Spinal cord (tissue), 10 donors: Measurements from ENCODE around the gene MAOB. TPM values are rescaled to one million over a fixed set of nuclear protein-coding genes. Genes with fewer than 3 reads are reported as not detected.
A peak's percentile ranks its signal among the peaks of the same experiment; 100 is the strongest.

ENCODE experiments used
- DNase-seq, 6 donors: peaks; one replicate each; pipeline versions ENCODE4 v3.0.0 to v3.0.0-alpha.2; 2013 to 2015; ENCODE audit warnings: low spot score in 6 of 6, low read depth in 4 of 6
- H3K27ac ChIP-seq: one replicate; pipeline ENCODE4 v1.5.1; 2013; ENCODE audit warnings: low read depth, low read length, control low read depth
- H3K27me3 ChIP-seq: one replicate; pipeline ENCODE4 v1.6.1; 2013; ENCODE audit warnings: low read length; ENCODE audit not compliant: control insufficient read depth, insufficient read depth
- H3K36me3 ChIP-seq: one replicate; pipeline ENCODE4 v1.6.1; 2013; ENCODE audit warnings: low read length; ENCODE audit not compliant: control insufficient read depth, insufficient read depth
- H3K4me1 ChIP-seq: one replicate; pipeline ENCODE4 v1.6.1; 2013; ENCODE audit warnings: low read length; ENCODE audit not compliant: control insufficient read depth, insufficient read depth
- H3K4me3 ChIP-seq: one replicate; pipeline ENCODE4 v1.5.1; 2013; ENCODE audit warnings: low read depth, low read length, control low read depth
- H3K9me3 ChIP-seq: one replicate; pipeline ENCODE4 v1.6.1; 2013; ENCODE audit warnings: low read length; ENCODE audit not compliant: control insufficient read depth, insufficient read depth
- WGBS: methylation state at CpG from one replicate; pipeline ENCODE4 v1.1.5; 2013; ENCODE audit warnings: missing lambda C conversion rate; ENCODE audit not compliant: insufficient coverage; 5-methylcytosine and 5-hydroxymethylcytosine counted together
- polyA plus RNA-seq, 2 donors: library from polyadenylated mRNA; unstranded; fragments of 120-200 nt; gene quantifications; one replicate each; pipeline ENCODE4 v1.2.1, GENCODE V29; 2013; ENCODE audit not compliant: insufficient read length in 2 of 2
- total RNA-seq, 2 donors: library from RNA; depleted of rRNA in 1 of 2; stranded (reverse); fragments of 120-200 nt in 1 of 2; fragments of >200 nt in 1 of 2; gene quantifications; one replicate each; pipeline versions ENCODE4 v1.2.3 to v1.2.4, GENCODE V29; 2013 to 2014
- donor health status: healthy.

MAOB gene
- total and polyA plus RNA-seq, 4 donors: 5.6 to 29.3 (median 22.9) TPM

DNA sequence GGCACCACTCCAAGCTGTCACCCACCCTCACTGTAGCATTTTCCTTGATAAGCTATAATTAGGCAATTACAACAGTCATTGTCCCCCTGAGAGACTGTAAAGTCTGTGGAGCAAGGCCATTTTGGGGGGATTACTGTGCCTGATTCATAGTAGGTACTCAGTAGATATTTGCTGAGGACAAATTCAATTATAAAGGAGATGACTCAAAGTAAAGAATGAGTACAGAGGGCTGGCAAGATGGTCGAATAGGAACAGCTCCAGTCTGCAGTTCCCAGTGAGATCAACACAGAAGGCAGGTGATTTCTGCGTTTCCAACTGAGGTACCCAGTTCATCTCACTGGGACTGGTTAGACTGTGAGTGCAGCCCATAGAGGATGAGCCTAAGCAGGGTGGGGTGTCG lies 42.0 kb downstream of the MAOB start:
- no peak overlapping the region for H3K27ac ChIP-seq
- no peaks in the 10 kb centered on the region for H3K36me3 ChIP-seq
- H3K27me3 ChIP-seq: peaks cover 4% of the 10 kb centered on the region
- DNase-seq: peak in 1 of 6 donors; percentile 38
- no peaks in the 10 kb centered on the region for H3K9me3 ChIP-seq
- no peaks in the 10 kb centered on the region for H3K4me1 ChIP-seq
- no peak overlapping the region for H3K4me3 ChIP-seq
- WGBS: 43% methylated on average over 3 of the region's 3 CpGs

DNA sequence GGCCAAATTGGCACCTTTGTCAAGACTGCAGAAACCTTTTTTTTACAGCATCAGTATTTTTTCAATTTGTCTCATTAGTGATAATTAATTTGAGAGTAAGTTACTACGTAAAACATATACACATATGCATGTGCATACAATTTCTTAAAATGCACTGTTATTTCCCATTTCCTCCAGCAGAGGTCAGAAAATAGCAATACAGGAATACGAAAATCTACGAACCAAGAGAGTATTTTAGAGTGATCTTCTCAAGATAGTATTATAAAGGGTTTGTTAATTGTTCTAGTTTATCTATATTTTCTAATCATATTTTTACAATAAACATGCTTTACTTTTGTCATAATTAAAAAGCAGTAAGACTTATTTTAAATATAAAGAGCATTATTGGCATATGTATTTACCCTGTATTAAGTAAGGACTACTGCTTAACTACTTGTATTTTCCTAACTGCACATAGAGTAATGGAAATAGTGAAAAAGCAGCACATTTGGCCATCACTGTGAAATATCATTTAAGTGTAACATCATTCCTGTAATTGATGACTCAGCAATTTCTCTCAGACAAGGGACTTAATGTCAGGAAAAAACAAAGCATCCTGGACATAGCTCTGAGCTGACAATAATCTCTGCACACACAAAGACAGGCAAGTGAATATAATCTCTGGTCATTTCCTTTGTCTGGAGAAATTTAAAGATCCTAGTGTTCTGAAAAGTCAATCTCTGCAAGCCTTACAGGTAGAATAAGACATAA lies 45.6 kb downstream of the MAOB start:
- peak in 4 of 6 donors; percentile 22 to 79 (median 44) for DNase-seq
- Histone ChIP-seq H3K36me3 (no peaks in the 10 kb centered on the region), H3K9me3 (no peaks in the 10 kb centered on the region), H3K4me1 (no peaks in the 10 kb centered on the region), H3K4me3 (no peak overlapping the region), H3K27me3 (peaks cover 6% of the 10 kb centered on the region), H3K27ac (no peak overlapping the region)
- WGBS: no CpG with 5 or more reads among the region's 3 CpGs

DNA sequence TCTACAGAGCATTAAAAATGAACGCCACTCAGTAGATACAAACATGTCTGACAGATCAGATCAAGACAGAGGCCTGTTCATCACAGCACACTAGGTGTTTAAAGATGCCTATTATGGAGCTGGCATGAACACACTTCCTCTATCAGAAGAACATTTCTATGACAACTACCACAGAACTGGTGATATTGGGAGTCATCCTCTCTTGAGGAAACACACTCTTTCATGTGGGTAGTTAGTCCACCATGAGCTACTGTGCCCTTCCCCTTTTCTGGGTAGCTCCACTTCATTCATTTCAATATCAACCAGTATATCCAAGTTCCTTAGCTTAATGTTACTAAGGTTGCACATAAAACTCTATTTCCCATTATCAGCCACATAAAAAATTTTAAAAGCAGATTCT lies 46.7 kb downstream of the MAOB start:
- no peak for DNase-seq
- Histone ChIP-seq H3K4me3 (no peak overlapping the region), H3K9me3 (no peaks in the 10 kb centered on the region), H3K4me1 (no peaks in the 10 kb centered on the region), H3K36me3 (no peaks in the 10 kb centered on the region), H3K27me3 (peaks cover 6% of the 10 kb centered on the region), H3K27ac (no peak overlapping the region)
- no CpG with 5 or more reads among the region's 1 CpG for WGBS

DNA sequence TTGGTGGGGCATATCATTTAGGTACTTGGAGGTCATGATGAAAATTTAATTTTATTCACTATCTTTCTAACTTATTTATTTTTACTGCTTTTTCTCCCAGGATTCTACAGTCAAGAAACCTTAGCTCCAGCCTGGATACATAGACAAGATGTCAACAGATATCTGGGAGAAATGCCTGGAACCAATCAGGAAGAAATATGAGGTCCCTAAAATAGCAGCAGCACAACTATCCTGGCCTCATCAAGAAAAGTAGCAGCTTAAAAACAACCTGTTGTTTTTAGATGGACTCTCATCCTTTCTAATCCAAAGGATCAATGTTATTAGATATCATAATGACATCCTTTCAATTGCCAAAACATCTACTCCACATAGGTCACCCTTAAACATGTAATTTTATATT lies 54.5 kb downstream of the MAOB start:
- H3K9me3 ChIP-seq: no peaks in the 10 kb centered on the region
- no peak for DNase-seq
- no peaks in the 10 kb centered on the region for H3K4me1 ChIP-seq
- no peak overlapping the region for H3K27ac ChIP-seq
- H3K4me3 ChIP-seq: no peak overlapping the region
- no peaks in the 10 kb centered on the region for H3K36me3 ChIP-seq
- peaks cover 13% of the 10 kb centered on the region for H3K27me3 ChIP-seq

DNA sequence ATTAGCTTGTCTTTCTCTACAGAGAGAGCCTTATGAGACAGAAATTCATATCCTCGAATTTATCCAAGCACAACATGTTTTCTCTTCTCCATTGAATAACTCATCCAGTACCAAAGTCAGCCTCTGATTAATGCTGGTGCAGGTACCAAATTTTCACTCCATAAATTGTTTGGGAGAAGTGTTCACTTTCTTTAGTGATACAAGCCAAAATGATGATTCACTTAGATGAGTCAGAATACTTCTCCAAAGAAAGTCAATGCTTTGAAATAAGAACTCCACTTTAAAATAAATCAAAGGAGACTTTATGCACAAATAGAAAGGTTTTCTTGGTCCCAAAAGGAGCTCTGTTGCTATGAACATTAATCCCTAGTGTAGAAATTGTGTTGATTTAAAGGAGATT lies 60.2 kb downstream of the MAOB start:
- no CpG with 5 or more reads among the region's 1 CpG for WGBS
- Histone ChIP-seq H3K36me3 (no peaks in the 10 kb centered on the region), H3K4me3 (no peak overlapping the region), H3K9me3 (no peaks in the 10 kb centered on the region), H3K4me1 (no peaks in the 10 kb centered on the region), H3K27ac (no peak overlapping the region), H3K27me3 (peaks cover 2% of the 10 kb centered on the region)
- DNase-seq: no peak

DNA sequence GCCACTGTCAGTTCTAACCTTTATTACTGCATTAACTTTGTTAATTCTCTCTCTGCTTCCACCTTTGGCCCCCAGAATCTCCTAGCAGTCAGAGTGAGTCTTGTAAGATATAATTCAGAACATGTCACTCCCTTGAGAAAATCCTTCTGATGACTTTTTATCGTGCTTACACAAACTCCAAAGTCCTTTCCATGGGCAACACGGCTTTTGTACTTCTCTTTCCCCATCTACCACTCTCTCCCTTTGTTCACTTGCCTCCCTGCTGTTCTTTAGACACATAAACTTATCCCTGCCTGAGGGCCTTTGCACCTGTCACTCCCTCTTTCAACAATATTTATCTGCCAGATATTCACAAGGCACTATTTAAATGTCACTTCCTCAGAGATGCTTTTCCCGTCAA lies 64.8 kb downstream of the MAOB start:
- DNase-seq: no peak
- Histone ChIP-seq H3K4me1 (no peaks in the 10 kb centered on the region), H3K36me3 (no peaks in the 10 kb centered on the region), H3K27ac (no peak overlapping the region), H3K4me3 (no peak overlapping the region), H3K9me3 (no peaks in the 10 kb centered on the region), H3K27me3 (peaks cover 5% of the 10 kb centered on the region)
- 33% methylated on average over 2 of the region's 3 CpGs for WGBS

DNA sequence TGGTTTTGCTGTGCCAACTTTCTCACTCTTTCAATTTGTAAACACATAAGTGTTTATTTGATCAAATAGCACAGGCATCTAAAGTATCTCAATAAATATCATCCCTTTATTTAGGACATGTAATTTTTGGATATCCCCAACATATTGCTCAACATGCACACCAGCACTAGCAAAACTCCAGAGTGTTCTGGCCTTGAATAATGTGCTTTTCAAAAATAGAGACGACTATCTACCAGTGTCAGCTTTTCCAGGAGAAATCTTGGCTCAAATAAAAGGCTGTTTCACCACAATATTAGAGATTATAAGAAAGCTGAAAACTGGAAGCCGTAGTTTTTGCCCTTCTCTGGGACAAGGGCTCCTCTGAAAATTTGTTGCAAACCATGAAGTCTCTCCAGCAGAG lies 67.0 kb downstream of the MAOB start:
- no peaks in the 10 kb centered on the region for H3K4me1 ChIP-seq
- H3K4me3 ChIP-seq: no peak overlapping the region
- no peak for DNase-seq
- H3K27ac ChIP-seq: no peak overlapping the region
- peaks cover 5% of the 10 kb centered on the region for H3K27me3 ChIP-seq
- H3K9me3 ChIP-seq: no peaks in the 10 kb centered on the region
- H3K36me3 ChIP-seq: no peaks in the 10 kb centered on the region
- WGBS: no CpG with 5 or more reads among the region's 2 CpGs

DNA sequence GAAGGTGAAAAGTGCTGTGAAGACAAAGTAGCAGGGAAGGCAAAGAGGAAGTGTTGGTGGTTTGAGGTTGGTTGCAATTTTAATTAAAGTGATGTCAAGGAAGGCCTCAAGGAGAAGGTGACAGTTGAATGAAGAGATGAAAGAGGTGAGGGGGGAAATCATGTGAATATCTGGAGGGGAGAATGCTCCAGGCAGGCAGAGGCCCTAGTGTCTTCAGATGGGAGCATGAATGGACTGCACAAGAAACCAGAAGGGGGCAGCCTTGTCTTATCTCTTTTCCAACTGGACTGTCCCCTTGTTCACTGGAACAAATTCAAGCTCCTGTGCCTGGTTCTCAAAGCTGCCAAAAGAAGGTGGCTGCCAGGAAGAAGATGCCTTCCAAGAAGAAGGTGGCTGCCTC lies 68.4 kb downstream of the MAOB start:
- H3K27me3 ChIP-seq: peaks cover 5% of the 10 kb centered on the region
- no peak for DNase-seq
- no peak overlapping the region for H3K4me3 ChIP-seq
- no peaks in the 10 kb centered on the region for H3K36me3 ChIP-seq
- H3K27ac ChIP-seq: no peak overlapping the region
- no peaks in the 10 kb centered on the region for H3K9me3 ChIP-seq
- H3K4me1 ChIP-seq: no peaks in the 10 kb centered on the region

DNA sequence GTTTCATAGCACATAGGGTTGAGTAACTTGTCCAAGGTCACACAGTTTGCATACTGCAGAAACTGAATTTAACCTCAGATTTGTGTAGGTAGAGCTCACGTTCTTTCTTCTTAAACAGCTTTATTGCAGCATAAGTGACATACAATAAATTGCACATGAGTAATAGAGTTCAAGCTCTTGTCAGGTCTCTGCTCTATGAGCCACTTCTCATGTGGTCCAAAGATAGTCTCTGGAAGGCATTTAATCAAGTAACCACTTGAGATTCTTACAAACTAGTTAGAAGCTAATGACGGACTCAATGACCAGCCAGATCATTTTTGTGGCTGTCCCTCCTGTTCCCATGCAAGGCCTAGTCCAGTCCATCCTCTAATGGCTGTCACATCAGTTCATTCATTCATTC lies 68.9 kb downstream of the MAOB start:
- H3K9me3 ChIP-seq: no peaks in the 10 kb centered on the region
- 60% methylated on average over 1 of the region's 2 CpGs for WGBS
- no peak for DNase-seq
- H3K27ac ChIP-seq: no peak overlapping the region
- no peaks in the 10 kb centered on the region for H3K4me1 ChIP-seq
- no peak overlapping the region for H3K4me3 ChIP-seq
- H3K27me3 ChIP-seq: peaks cover 5% of the 10 kb centered on the region
- no peaks in the 10 kb centered on the region for H3K36me3 ChIP-seq

DNA sequence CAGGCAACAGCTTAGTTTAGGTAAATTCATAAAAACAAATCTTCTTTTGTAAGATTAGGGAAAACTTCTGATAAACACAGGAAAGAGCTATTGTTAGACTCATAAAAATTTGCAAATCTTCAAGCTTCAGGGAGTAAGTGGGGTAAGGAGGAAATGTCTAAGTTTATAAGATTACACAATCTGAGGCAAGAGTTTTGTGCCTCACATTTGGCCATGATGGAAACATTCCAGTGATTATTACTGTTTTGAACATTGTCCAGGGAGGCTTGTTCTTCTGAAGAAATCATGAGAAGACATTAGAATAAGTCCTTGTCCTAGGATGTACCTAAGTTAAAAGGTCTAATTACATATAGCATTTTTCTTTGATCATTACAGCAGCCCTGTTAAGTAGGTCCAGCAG lies 72.8 kb downstream of the MAOB start:
- H3K4me3 ChIP-seq: no peak overlapping the region
- H3K27ac ChIP-seq: no peak overlapping the region
- H3K9me3 ChIP-seq: no peaks in the 10 kb centered on the region
- peaks cover 2% of the 10 kb centered on the region for H3K27me3 ChIP-seq
- no peaks in the 10 kb centered on the region for H3K4me1 ChIP-seq
- no peaks in the 10 kb centered on the region for H3K36me3 ChIP-seq
- DNase-seq: no peak
